ENCODE results near the gene ARHGEF33. TPM values are rescaled to one million over a fixed set of nuclear protein-coding genes. Genes with fewer than 3 reads are reported as not detected.

ARHGEF33 gene
- total RNA-seq, 1 donor: 0.72 TPM

DNA sequence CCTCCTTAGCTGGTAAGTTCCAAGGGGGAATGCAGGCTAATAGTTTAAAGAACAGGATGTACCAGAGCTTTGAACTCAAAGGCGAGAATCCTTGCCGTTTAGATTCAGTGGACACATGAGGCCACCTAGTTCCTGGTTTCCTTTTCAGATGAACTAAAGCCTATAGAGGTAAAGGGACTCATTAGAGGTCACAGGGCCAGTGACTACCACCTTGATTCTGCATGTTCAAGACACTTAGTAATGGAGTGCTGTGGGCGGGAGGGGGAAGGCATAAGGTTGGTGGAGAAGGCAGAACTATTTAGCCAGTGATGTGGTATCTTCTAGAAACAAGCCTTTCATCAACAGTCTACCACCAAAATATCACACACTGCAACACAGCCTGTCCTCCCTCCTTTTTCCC lies 47.9 kb downstream of the ARHGEF33 start:
- H3K4me1 ChIP-seq (ENCODE audit: insufficient read depth, low read length): peaks cover 10% of the 10 kb centered on the region
- no peak overlapping the region for H3K4me2 ChIP-seq (ENCODE audit: insufficient read depth, low read length)
- no peaks in the 10 kb centered on the region for H3K9me3 ChIP-seq (ENCODE audit: low read depth, low read length)
- no peak overlapping the region for H3K4me3 ChIP-seq (ENCODE audit: insufficient read depth, low read length)
- no peak for TF ChIP-seq CTCF (IDR thresholded peaks at IDR 0.05; ENCODE audit: extremely low read depth, low read depth, low read length)
- no peaks in the 10 kb centered on the region for H3K27me3 ChIP-seq (ENCODE audit: insufficient read depth, low read length)
- H3K36me3 ChIP-seq (ENCODE audit: insufficient read depth, low read length): no peaks in the 10 kb centered on the region
- no peak overlapping the region for H2AFZ ChIP-seq (ENCODE audit: low read length)
- no peaks in the 10 kb centered on the region for H4K20me1 ChIP-seq (ENCODE audit: insufficient read depth, low read length)
- DNase-seq (ENCODE audit: insufficient read length, low spot score, missing footprints): no peak
- no peak overlapping the region for H3K27ac ChIP-seq (ENCODE audit: low read depth, low read length)
- no peaks in the 10 kb centered on the region for H3K79me2 ChIP-seq (ENCODE audit: insufficient read depth, low read length)

DNA sequence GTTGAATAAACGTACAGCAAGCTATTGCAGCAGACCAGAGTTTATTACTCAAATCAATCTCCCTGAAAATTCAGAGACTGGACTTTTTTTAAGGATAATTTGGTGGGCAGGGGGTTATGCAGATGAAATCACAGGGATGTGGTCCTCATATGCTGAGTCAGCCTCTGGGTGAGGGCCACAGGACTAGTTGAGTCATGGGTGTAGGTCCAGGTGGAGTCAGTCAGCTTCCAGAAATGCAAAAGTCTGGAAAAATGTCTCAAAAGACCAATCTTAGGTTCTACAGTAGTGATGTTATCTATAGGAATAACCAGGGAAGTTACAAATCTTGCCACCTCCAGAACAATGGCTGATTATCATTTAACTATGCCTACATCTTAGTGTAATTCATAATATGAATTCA lies 51.1 kb downstream of the ARHGEF33 start:
- Histone ChIP-seq H3K4me1 (ENCODE audit: insufficient read depth, low read length) (no peaks in the 10 kb centered on the region), H4K20me1 (ENCODE audit: insufficient read depth, low read length) (no peaks in the 10 kb centered on the region), H3K79me2 (ENCODE audit: insufficient read depth, low read length) (no peaks in the 10 kb centered on the region), H3K36me3 (ENCODE audit: insufficient read depth, low read length) (no peaks in the 10 kb centered on the region), H3K9me3 (ENCODE audit: low read depth, low read length) (no peaks in the 10 kb centered on the region), H3K4me2 (ENCODE audit: insufficient read depth, low read length) (no peak overlapping the region), H3K27ac (ENCODE audit: low read depth, low read length) (no peak overlapping the region), H3K4me3 (ENCODE audit: insufficient read depth, low read length) (no peak overlapping the region), H3K27me3 (ENCODE audit: insufficient read depth, low read length) (no peaks in the 10 kb centered on the region), H2AFZ (ENCODE audit: low read length) (no peak overlapping the region)
- no peak for TF ChIP-seq CTCF (IDR thresholded peaks at IDR 0.05; ENCODE audit: extremely low read depth, low read depth, low read length)
- DNase-seq (ENCODE audit: insufficient read length, low spot score, missing footprints): no peak

DNA sequence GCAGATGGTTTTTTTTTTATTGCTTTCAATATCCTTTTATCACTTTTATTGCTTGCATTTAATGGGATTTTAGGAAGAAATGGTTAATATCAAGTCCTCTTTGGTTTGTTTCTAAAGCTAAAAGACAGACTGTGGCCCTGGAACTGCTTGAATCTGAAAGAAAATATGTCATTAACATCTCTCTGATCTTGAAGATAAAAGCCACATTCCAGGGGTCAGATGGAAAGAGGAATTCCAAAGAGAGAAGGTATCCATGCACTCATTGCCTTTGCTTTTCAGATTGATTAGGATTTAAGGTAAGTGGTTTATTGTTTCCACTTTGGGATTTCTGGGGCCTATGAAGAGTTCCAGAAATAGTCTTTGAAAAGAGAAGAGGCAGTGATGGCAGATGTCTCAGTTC lies 54.1 kb downstream of the ARHGEF33 start:
- no peak overlapping the region for H3K27ac ChIP-seq (ENCODE audit: low read depth, low read length)
- H3K4me1 ChIP-seq (ENCODE audit: insufficient read depth, low read length): no peaks in the 10 kb centered on the region
- H3K27me3 ChIP-seq (ENCODE audit: insufficient read depth, low read length): no peaks in the 10 kb centered on the region
- no peak for TF ChIP-seq CTCF (IDR thresholded peaks at IDR 0.05; ENCODE audit: extremely low read depth, low read depth, low read length)
- H3K36me3 ChIP-seq (ENCODE audit: insufficient read depth, low read length): no peaks in the 10 kb centered on the region
- no peaks in the 10 kb centered on the region for H3K79me2 ChIP-seq (ENCODE audit: insufficient read depth, low read length)
- H2AFZ ChIP-seq (ENCODE audit: low read length): no peak overlapping the region
- H4K20me1 ChIP-seq (ENCODE audit: insufficient read depth, low read length): no peaks in the 10 kb centered on the region
- DNase-seq (ENCODE audit: insufficient read length, low spot score, missing footprints): no peak
- H3K9me3 ChIP-seq (ENCODE audit: low read depth, low read length): no peaks in the 10 kb centered on the region
- no peak overlapping the region for H3K4me2 ChIP-seq (ENCODE audit: insufficient read depth, low read length)
- no peak overlapping the region for H3K4me3 ChIP-seq (ENCODE audit: insufficient read depth, low read length)

DNA sequence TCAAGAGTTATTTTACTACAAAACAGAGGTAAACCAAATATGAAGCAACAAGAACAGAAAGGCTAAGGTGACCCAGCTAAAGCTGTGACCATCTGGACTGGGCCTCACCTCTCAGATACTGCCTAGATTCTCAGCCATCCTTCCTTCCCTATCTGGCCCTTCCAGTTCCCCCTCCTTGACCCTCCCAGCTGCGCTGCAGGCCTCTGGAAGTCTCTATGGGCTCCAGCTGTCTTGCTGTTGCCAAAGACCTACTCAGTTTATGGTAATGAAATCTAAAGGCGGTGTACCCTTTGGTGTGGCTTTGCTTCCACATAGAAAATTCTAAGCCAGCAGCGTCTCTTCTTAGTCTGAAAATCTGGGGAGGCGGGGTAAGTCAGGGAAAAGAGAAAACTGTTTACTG lies 55.7 kb downstream of the ARHGEF33 start:
- DNase-seq (ENCODE audit: insufficient read length, low spot score, missing footprints): no peak
- no peaks in the 10 kb centered on the region for H3K27me3 ChIP-seq (ENCODE audit: insufficient read depth, low read length)
- no peaks in the 10 kb centered on the region for H4K20me1 ChIP-seq (ENCODE audit: insufficient read depth, low read length)
- no peaks in the 10 kb centered on the region for H3K4me1 ChIP-seq (ENCODE audit: insufficient read depth, low read length)
- TF ChIP-seq CTCF (IDR thresholded peaks at IDR 0.05; ENCODE audit: extremely low read depth, low read depth, low read length): no peak
- H3K4me2 ChIP-seq (ENCODE audit: insufficient read depth, low read length): no peak overlapping the region
- no peak overlapping the region for H3K27ac ChIP-seq (ENCODE audit: low read depth, low read length)
- no peaks in the 10 kb centered on the region for H3K79me2 ChIP-seq (ENCODE audit: insufficient read depth, low read length)
- H3K9me3 ChIP-seq (ENCODE audit: low read depth, low read length): no peaks in the 10 kb centered on the region
- no peaks in the 10 kb centered on the region for H3K36me3 ChIP-seq (ENCODE audit: insufficient read depth, low read length)
- no peak overlapping the region for H2AFZ ChIP-seq (ENCODE audit: low read length)
- H3K4me3 ChIP-seq (ENCODE audit: insufficient read depth, low read length): no peak overlapping the region

Data from osteoblast (primary cell).